Omental fat pad (tissue), 4 donors: ENCODE results near the gene BANP. TPM values are rescaled to one million over a fixed set of nuclear protein-coding genes. Genes with fewer than 3 reads are reported as not detected.
"Not testable (repeated sequence)": the region's sequence is repeated elsewhere in the genome, so short reads cannot be mapped to it uniquely, and the experiment has no call there.

Experiments
- ATAC-seq: fragments of 150-250 bp; one replicate; pipeline ENCODE4 v1.9.1; 2016; ENCODE audit warnings: mild to moderate bottlenecking, moderate library complexity; ENCODE audit not compliant: low FRiP score
- DNase-seq: peaks from one replicate; pipeline ENCODE4 v3.0.0-alpha.2; 2019; ENCODE audit warnings: low spot score
- CTCF ChIP-seq, 3 donors: fragments of 450-650 bp; IDR thresholded peaks; one replicate each; pipeline ENCODE4 v1.5.1; 2016 to 2017; ENCODE audit warnings: antibody characterized with exemption in 3 of 3, mild to moderate bottlenecking in 3 of 3, moderate library complexity in 2 of 3
- total RNA-seq, 4 donors: library from RNA; depleted of rRNA; stranded (reverse); fragments of >200 nt; gene quantifications; one replicate each; pipeline ENCODE4 v1.1.0, GENCODE V29; 2016

BANP gene
- total RNA-seq, 4 donors from 2014 or later: 20.5 to 35.8 (median 24.6) TPM

- ATAC-seq: peak; percentile 24
- no peak for DNase-seq
Measured at GRCh38 chr16:88088161-88088581, 136.9 kb downstream of the BANP start.

GRCh38 chr16:88088611-88089010 is 137.4 kb downstream of the BANP start:
- not testable (repeated sequence) for DNase-seq

More at GRCh38 chr16:88088161-88088581, 136.9 kb downstream of the BANP start:
- no peak for TF ChIP-seq CTCF (IDR thresholded peaks at IDR 0.05)

GRCh38 chr16:88089071-88089470 is 137.8 kb downstream of the BANP start:
- ATAC-seq, DNase-seq: not testable (repeated sequence)

More at GRCh38 chr16:88088611-88089010, 137.4 kb downstream of the BANP start:
- not testable (repeated sequence) for ATAC-seq

GRCh38 chr16:88089632-88090376 is 138.6 kb downstream of the BANP start:
- ATAC-seq: peak; percentile 54
- DNase-seq: not testable (repeated sequence)

GRCh38 chr16:88090377-88091175 is 139.3 kb downstream of the BANP start:
- DNase-seq, ATAC-seq: not testable (repeated sequence)

GRCh38 chr16:88091221-88091971 is 140.2 kb downstream of the BANP start:
- ATAC-seq: peak; percentile 11
- DNase-seq: not testable (repeated sequence)

GRCh38 chr16:88091972-88092302 is 140.7 kb downstream of the BANP start:
- DNase-seq, ATAC-seq: not testable (repeated sequence)

- DNase-seq, ATAC-seq: not testable (repeated sequence)
Measured at GRCh38 chr16:88092791-88093555, 141.7 kb downstream of the BANP start.

GRCh38 chr16:88093556-88094252 is 142.5 kb downstream of the BANP start:
- not testable (repeated sequence) for ATAC-seq, DNase-seq

- ATAC-seq, DNase-seq: not testable (repeated sequence)
Measured at GRCh38 chr16:88094253-88094575, 143.0 kb downstream of the BANP start.

- DNase-seq, ATAC-seq: not testable (repeated sequence)
Measured at GRCh38 chr16:88094900-88095299, 143.7 kb downstream of the BANP start.

- not testable (repeated sequence) for DNase-seq, ATAC-seq
Measured at GRCh38 chr16:88096659-88097058, 145.4 kb downstream of the BANP start.

GRCh38 chr16:88098731-88099562 is 147.7 kb downstream of the BANP start:
- DNase-seq: not testable (repeated sequence)

More at GRCh38 chr16:88098731-88099562, 147.7 kb downstream of the BANP start:
- not testable (repeated sequence) for ATAC-seq
